Gastrocnemius medialis (tissue), 4 donors: ENCODE measurements around the gene DNASE1L3.

Source experiments
- CTCF ChIP-seq, 5 experiments: fragments of 450-650 bp in 3 of 5; fragments of 200-600 bp in 2 of 5; sonication (generic) in 2 of 5; IDR thresholded peaks in 4 of 5; conservative IDR thresholded peaks in 1 of 5; 1 replicate in 4 of 5; 2 replicates in 1 of 5; pipeline ENCODE4 v1.5.1; 2016 to 2019; ENCODE audit warnings: antibody characterized with exemption in 5 of 5, mild to moderate bottlenecking in 3 of 5, moderate library complexity in 3 of 5
- POLR2A ChIP-seq, 2 donors: fragments of 450-650 bp; IDR thresholded peaks; one replicate each; pipeline ENCODE4 v1.6.1; 2017; ENCODE audit warnings: antibody characterized with exemption in 2 of 2, mild to moderate bottlenecking in 2 of 2, moderate library complexity in 2 of 2

- TF ChIP-seq CTCF (IDR thresholded peaks at IDR 0.05 in 4 of 5, conservative IDR thresholded peaks at IDR 0.05 in 1 of 5), result no peak
- TF ChIP-seq POLR2A (IDR thresholded peaks at IDR 0.05), result no peak
Measured at GRCh38 chr3:58206406-58207011, 4.3 kb downstream of the DNASE1L3 start.
